LNCAP (cell line): ENCODE results near the gene UBE2QL1.

ENCODE experiments used
- CTCF ChIP-seq: fragments of 450-650 bp; IDR thresholded peaks from 2 replicates; pipeline ENCODE4 v1.5.1; 2017; ENCODE audit warnings: mild to moderate bottlenecking

Gene UBE2QL1

GRCh38 chr5:6475626-6476312 is 27.1 kb downstream of the UBE2QL1 start:
- no peak for TF ChIP-seq CTCF

- no peak for TF ChIP-seq CTCF
Measured at GRCh38 chr5:6476313-6476661, 27.6 kb downstream of the UBE2QL1 start.

DNA sequence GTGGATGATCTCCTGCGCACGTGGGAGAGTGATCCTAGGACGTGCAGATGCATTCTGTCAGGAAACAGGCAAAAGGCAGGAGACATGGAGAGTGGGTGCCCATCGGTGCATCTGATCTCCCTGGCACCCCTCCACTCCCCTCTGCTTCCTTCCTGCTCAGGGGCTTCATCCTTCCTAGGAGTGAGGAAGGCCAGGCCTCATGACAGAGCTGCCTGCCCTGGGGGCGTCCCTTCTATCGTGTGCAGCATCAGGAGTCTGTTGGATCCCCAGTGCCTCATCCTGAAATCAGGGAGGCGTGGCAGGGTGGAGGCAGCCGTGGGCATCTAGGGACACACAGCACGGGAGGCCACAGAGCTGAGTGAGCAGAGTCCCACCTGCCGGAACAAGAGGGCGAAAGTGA is 30.1 kb downstream of the UBE2QL1 start:
- no peak for TF ChIP-seq CTCF

- no peak for TF ChIP-seq CTCF
Measured at GRCh38 chr5:6480133-6481051, 31.7 kb downstream of the UBE2QL1 start.

- TF ChIP-seq CTCF = no peak
Measured at GRCh38 chr5:6482735-6483134, 34.1 kb downstream of the UBE2QL1 start.

GRCh38 chr5:6483880-6484382 is 35.3 kb downstream of the UBE2QL1 start:
- no peak for TF ChIP-seq CTCF

DNA sequence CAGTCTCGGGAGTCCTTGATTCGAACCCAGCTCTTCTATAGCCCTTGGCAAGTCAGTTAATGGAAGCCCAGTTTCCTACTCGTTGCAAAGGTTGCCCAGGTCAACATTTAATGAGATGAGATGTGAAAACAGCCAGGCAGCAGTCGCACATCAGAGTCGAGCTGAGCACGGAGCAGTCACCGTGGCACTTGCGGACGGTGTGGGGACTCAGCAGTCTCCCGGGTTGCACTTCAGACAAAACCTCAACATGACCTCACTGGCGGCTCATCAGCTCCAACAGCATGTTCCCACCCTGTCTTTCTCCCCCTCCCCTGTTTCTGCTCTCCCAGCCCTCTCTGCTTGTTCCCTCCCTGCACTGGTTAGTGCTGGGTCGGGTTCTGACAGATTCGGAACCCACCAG is 35.8 kb downstream of the UBE2QL1 start:
- no peak for TF ChIP-seq CTCF
